ENCODE data around the gene CHN2. TPM values are rescaled to one million over a fixed set of nuclear protein-coding genes. Genes with fewer than 3 reads are reported as not detected.

Gene CHN2
- total RNA-seq, 1 experiment from 2014 or later: 0.15 TPM

DNA sequence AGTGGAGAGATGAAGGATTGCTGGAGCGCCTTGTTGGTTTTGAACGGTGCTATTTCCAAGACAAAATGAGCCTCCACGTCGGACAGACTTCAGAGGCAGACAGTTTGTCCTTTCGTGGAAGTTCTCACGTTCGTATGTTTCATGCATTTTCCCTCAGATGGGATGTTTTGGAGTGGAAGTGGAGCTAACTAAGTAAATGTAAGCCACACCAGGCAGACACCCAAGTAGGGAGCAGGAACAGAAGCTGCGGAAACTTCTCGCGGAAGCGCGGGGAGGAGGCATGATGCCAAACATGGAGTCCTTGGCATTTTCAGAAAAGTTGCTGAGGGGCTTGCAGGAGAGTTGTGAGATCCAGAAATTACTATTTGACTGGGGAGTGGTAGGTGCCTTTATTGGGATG, 223.5 kb downstream of the CHN2 start:
- ChIA-PET CTCF (no interaction called here), POLR2A (no interaction called here)
- no peak for TF ChIP-seq SIN3A (IDR thresholded peaks at IDR 0.05; ENCODE audit: borderline replicate concordance, insufficient read depth, low read depth, low read length)
- no peak for TF ChIP-seq POLR2AphosphoS5 (IDR thresholded peaks at IDR 0.05; ENCODE audit: low read depth, low read length)
- TF ChIP-seq, protein P1, sequence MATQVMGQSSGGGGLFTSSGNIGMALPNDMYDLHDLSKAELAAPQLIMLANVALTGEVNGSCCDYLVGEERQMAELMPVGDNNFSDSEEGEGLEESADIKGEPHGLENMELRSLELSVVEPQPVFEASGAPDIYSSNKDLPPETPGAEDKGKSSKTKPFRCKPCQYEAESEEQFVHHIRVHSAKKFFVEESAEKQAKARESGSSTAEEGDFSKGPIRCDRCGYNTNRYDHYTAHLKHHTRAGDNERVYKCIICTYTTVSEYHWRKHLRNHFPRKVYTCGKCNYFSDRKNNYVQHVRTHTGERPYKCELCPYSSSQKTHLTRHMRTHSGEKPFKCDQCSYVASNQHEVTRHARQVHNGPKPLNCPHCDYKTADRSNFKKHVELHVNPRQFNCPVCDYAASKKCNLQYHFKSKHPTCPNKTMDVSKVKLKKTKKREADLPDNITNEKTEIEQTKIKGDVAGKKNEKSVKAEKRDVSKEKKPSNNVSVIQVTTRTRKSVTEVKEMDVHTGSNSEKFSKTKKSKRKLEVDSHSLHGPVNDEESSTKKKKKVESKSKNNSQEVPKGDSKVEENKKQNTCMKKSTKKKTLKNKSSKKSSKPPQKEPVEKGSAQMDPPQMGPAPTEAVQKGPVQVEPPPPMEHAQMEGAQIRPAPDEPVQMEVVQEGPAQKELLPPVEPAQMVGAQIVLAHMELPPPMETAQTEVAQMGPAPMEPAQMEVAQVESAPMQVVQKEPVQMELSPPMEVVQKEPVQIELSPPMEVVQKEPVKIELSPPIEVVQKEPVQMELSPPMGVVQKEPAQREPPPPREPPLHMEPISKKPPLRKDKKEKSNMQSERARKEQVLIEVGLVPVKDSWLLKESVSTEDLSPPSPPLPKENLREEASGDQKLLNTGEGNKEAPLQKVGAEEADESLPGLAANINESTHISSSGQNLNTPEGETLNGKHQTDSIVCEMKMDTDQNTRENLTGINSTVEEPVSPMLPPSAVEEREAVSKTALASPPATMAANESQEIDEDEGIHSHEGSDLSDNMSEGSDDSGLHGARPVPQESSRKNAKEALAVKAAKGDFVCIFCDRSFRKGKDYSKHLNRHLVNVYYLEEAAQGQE (IDR thresholded peaks at IDR 0.05; ENCODE audit: insufficient read depth in 1 of 2, low read depth in 2 of 2, low read length in 1 of 2): no peak
- TF ChIP-seq, protein P2, sequence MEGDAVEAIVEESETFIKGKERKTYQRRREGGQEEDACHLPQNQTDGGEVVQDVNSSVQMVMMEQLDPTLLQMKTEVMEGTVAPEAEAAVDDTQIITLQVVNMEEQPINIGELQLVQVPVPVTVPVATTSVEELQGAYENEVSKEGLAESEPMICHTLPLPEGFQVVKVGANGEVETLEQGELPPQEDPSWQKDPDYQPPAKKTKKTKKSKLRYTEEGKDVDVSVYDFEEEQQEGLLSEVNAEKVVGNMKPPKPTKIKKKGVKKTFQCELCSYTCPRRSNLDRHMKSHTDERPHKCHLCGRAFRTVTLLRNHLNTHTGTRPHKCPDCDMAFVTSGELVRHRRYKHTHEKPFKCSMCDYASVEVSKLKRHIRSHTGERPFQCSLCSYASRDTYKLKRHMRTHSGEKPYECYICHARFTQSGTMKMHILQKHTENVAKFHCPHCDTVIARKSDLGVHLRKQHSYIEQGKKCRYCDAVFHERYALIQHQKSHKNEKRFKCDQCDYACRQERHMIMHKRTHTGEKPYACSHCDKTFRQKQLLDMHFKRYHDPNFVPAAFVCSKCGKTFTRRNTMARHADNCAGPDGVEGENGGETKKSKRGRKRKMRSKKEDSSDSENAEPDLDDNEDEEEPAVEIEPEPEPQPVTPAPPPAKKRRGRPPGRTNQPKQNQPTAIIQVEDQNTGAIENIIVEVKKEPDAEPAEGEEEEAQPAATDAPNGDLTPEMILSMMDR (IDR thresholded peaks at IDR 0.05): no peak
- no peak for TF ChIP-seq TCF7L2 (IDR thresholded peaks at IDR 0.05; ENCODE audit: low read depth, low read length)
- H3K9me3 ChIP-seq (ENCODE audit: control insufficient read depth, insufficient read depth, low read depth, low read length): no peaks in the 10 kb centered on the region
- DNase-seq (ENCODE audit: low read depth, low spot score) (no peak), ATAC-seq (no peak)
- intact Hi-C loops (cut with micrococcal nuclease; ENCODE audit: unreplicated experiment): no loop called here
- no peaks in the 10 kb centered on the region for H3K4me1 ChIP-seq (ENCODE audit: control insufficient read depth, insufficient read depth, low read length)
- in situ Hi-C loops (cut with HindIII; ENCODE audit: low pct_unique_long_range_greater_than_20kb, low sequenced_read_pairs): no loop called here
- H3K36me3 ChIP-seq (ENCODE audit: control insufficient read depth, insufficient read depth, low read length): no peaks in the 10 kb centered on the region
- no peak overlapping the region for H3K27ac ChIP-seq (ENCODE audit: low read length)
- BruUV-seq (replicated peaks): no TSS peak
- no peak overlapping the region for H3K4me3 ChIP-seq (ENCODE audit: low read depth in 2 of 2, low read length in 2 of 2)
- peaks cover 9% of the 10 kb centered on the region for H3K27me3 ChIP-seq (ENCODE audit: control insufficient read depth, insufficient read depth, low read length)

DNA sequence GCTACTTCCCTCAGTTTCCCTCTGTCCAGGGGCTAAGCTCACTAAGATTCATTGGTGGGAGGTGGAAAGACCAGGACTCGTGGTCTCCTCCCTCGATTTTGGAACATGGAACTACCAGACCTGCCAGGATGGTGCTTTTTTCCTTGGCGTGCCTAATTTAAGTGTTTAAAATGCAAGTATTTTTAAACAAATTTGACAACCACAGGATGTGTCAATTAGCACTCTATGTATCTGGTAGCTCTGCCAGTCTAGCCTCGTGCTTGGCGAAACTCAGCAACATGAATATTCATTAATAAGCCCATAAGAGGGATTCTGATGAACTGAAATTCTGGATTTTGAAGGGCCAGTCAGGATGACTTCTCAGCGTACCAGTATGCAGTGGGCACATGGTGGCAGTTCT, 224.1 kb downstream of the CHN2 start:
- no peak for TF ChIP-seq TCF7L2 (IDR thresholded peaks at IDR 0.05; ENCODE audit: low read depth, low read length)
- DNase-seq (ENCODE audit: low read depth, low spot score) (no peak), ATAC-seq (no peak)
- no TSS peak for BruUV-seq (replicated peaks)
- no peak overlapping the region for H3K4me3 ChIP-seq (ENCODE audit: low read depth in 2 of 2, low read length in 2 of 2)
- H3K36me3 ChIP-seq (ENCODE audit: control insufficient read depth, insufficient read depth, low read length): no peaks in the 10 kb centered on the region
- no peak overlapping the region for H3K27ac ChIP-seq (ENCODE audit: low read length)
- in situ Hi-C loops (cut with HindIII; ENCODE audit: low pct_unique_long_range_greater_than_20kb, low sequenced_read_pairs) (no loop called here), intact Hi-C loops (cut with micrococcal nuclease; ENCODE audit: unreplicated experiment) (no loop called here)
- peaks cover 3% of the 10 kb centered on the region for H3K27me3 ChIP-seq (ENCODE audit: control insufficient read depth, insufficient read depth, low read length)
- H3K9me3 ChIP-seq (ENCODE audit: control insufficient read depth, insufficient read depth, low read depth, low read length): no peaks in the 10 kb centered on the region
- H3K4me1 ChIP-seq (ENCODE audit: control insufficient read depth, insufficient read depth, low read length): no peaks in the 10 kb centered on the region
- ChIA-PET POLR2A (no interaction called here), CTCF (no interaction called here)

DNA sequence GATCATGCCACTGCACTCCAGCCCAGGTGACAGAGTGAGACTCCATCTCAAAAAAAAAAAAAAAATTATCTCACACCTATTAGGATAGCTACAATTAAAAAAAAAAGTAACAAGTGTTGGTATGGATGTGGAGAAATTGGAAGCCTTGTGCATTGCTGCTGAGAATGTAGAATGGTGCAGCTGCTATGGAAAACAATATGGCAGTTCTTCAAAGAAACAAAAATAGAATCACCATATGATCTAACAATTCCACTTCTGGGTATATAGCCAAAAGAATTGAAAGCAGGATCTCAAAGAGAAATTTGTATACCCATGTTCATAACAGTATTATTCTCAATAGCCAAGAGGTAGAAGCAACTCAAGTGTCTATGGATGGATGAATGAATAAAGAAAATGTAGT, 225.4 kb downstream of the CHN2 start:
- ChIA-PET CTCF (no interaction called here), POLR2A (no interaction called here)
- Histone ChIP-seq H3K9me3 (ENCODE audit: control insufficient read depth, insufficient read depth, low read depth, low read length) (no peaks in the 10 kb centered on the region), H3K4me1 (ENCODE audit: control insufficient read depth, insufficient read depth, low read length) (no peaks in the 10 kb centered on the region), H3K36me3 (ENCODE audit: control insufficient read depth, insufficient read depth, low read length) (no peaks in the 10 kb centered on the region), H3K27ac (ENCODE audit: low read length) (no peak overlapping the region), H3K4me3 (ENCODE audit: low read depth in 2 of 2, low read length in 2 of 2) (no peak overlapping the region), H3K27me3 (ENCODE audit: control insufficient read depth, insufficient read depth, low read length) (peaks cover 4% of the 10 kb centered on the region)
- intact Hi-C loops (cut with micrococcal nuclease; ENCODE audit: unreplicated experiment) (no loop called here), in situ Hi-C loops (cut with HindIII; ENCODE audit: low pct_unique_long_range_greater_than_20kb, low sequenced_read_pairs) (no loop called here)
- TF ChIP-seq TCF7L2 (IDR thresholded peaks at IDR 0.05; ENCODE audit: low read depth, low read length): no peak
- no peak for TF ChIP-seq SIN3A (IDR thresholded peaks at IDR 0.05; ENCODE audit: borderline replicate concordance, insufficient read depth, low read depth, low read length)
- TF ChIP-seq, protein P1 (IDR thresholded peaks at IDR 0.05; ENCODE audit: insufficient read depth in 1 of 2, low read depth in 2 of 2, low read length in 1 of 2): no peak
- no peak for TF ChIP-seq POLR2AphosphoS5 (IDR thresholded peaks at IDR 0.05; ENCODE audit: low read depth, low read length)
- DNase-seq (ENCODE audit: low read depth, low spot score): no peak
- no peak for ATAC-seq
- BruUV-seq (replicated peaks): no TSS peak

Measured in Panc1 (cell line).